Ishikawa (cell line): ENCODE data around the gene MFSD12.

Experiments
- CEBPB ChIP-seq: IDR thresholded peaks from 2 replicates; pipeline ENCODE4 v1.6.1; 2012
- CREB1 ChIP-seq: IDR thresholded peaks from 2 replicates; pipeline ENCODE4 v1.6.1; 2012; ENCODE audit warnings: low read depth
- EGR1 ChIP-seq: IDR thresholded peaks from 2 replicates; pipeline ENCODE4 v1.6.1; 2012
- EP300 ChIP-seq: IDR thresholded peaks from 2 replicates; pipeline ENCODE4 v1.6.1; 2012; ENCODE audit warnings: borderline replicate concordance
- FOXM1 ChIP-seq: IDR thresholded peaks from 2 replicates; pipeline ENCODE4 v1.6.1; 2012; ENCODE audit warnings: low read depth, borderline replicate concordance
- MAX ChIP-seq: IDR thresholded peaks from 2 replicates; pipeline ENCODE4 v1.6.1; 2012
- NFIC ChIP-seq: IDR thresholded peaks from 2 replicates; pipeline ENCODE4 v1.6.1; 2012
- RAD21 ChIP-seq: IDR thresholded peaks from 2 replicates; pipeline ENCODE4 v1.6.1; 2012; ENCODE audit warnings: low read depth
- REST ChIP-seq: IDR thresholded peaks from 2 replicates; pipeline ENCODE4 v1.6.1; 2012; ENCODE audit warnings: low read depth, mild to moderate bottlenecking
- TAF1 ChIP-seq: IDR thresholded peaks from 2 replicates; pipeline ENCODE4 v1.6.1; 2012; ENCODE audit warnings: low read depth, mild to moderate bottlenecking
- TCF12 ChIP-seq: IDR thresholded peaks from 2 replicates; pipeline ENCODE4 v1.6.1; 2012; ENCODE audit warnings: low read depth
- TEAD4 ChIP-seq: IDR thresholded peaks from 2 replicates; pipeline ENCODE4 v1.6.1; 2012
- USF1 ChIP-seq: IDR thresholded peaks from 2 replicates; pipeline ENCODE4 v1.6.1; 2012
- YY1 ChIP-seq: IDR thresholded peaks from 2 replicates; pipeline ENCODE4 v1.6.1; 2012; ENCODE audit warnings: low read depth
- ZBTB7A ChIP-seq: IDR thresholded peaks from 2 replicates; pipeline ENCODE4 v1.6.1; 2012; ENCODE audit warnings: low read depth

Gene MFSD12

GRCh38 chr19:3556423-3556977 is 886 bp downstream of the MFSD12 start:
- TF ChIP-seq EGR1 = no peak
- no peak for TF ChIP-seq CREB1
- no peak for TF ChIP-seq REST
- no peak for TF ChIP-seq EP300
- no peak for TF ChIP-seq TCF12
- TF ChIP-seq USF1 = no peak
- TF ChIP-seq TEAD4 = no peak
- no peak for TF ChIP-seq TAF1
- TF ChIP-seq YY1 = no peak
- TF ChIP-seq ZBTB7A = no peak
- no peak for TF ChIP-seq MAX
- no peak for TF ChIP-seq FOXM1
- no peak for TF ChIP-seq RAD21

GRCh38 chr19:3555653-3556422 is 1.5 kb downstream of the MFSD12 start:
- TF ChIP-seq TCF12 (no peak), EGR1 (no peak), REST (no peak), TEAD4 (no peak), CEBPB (no peak), USF1 (no peak), EP300 (no peak), CREB1 (no peak), RAD21 (no peak), YY1 (no peak), ZBTB7A (no peak), MAX (no peak)

- no peak for TF ChIP-seq CEBPB
- no peak for TF ChIP-seq ZBTB7A
- TF ChIP-seq USF1 = no peak
- TF ChIP-seq REST = no peak
Observed at GRCh38 chr19:3554254-3555083, 2.9 kb downstream of the MFSD12 start.

- TF ChIP-seq USF1 (no peak), EGR1 (no peak), TAF1 (no peak), TEAD4 (no peak), FOXM1 (no peak), YY1 (no peak), NFIC (no peak), REST (no peak), CREB1 (no peak), TCF12 (no peak), EP300 (no peak), MAX (no peak), RAD21 (no peak), ZBTB7A (no peak), CEBPB (no peak)
Observed at GRCh38 chr19:3551792-3552095, 5.6 kb downstream of the MFSD12 start.
